WTC11 (cell line): ENCODE results near the gene PRIM1. TPM values are rescaled to one million over a fixed set of nuclear protein-coding genes. Genes with fewer than 3 reads are reported as not detected.

Experiments used
- ATAC-seq: fragments of 200-7000 bp; cut with Tn5 transposase; 2 replicates; pipeline ENCODE4 v1.10.0; 2021; ENCODE audit warnings: mild to moderate bottlenecking, moderate library complexity
- CTCF ChIA-PET: fragments of 300-600 bp; sonication (Branson Sonifier 250); formaldehyde crosslinking; loops from one replicate; lab custom pipeline; 2021; ENCODE audit warnings: antibody characterized with exemption; lab: Charles Lee
- POLR2A ChIA-PET: fragments of 350-600 bp; sonication (Branson Sonifier 250); formaldehyde crosslinking; loops from one replicate; lab custom pipeline; 2021; ENCODE audit warnings: antibody characterized with exemption; lab: Charles Lee
- DNase-seq: peaks from one replicate; pipeline ENCODE4 v3.0.0; 2021; ENCODE audit warnings: low spot score
- H3K27ac Mint-ChIP-seq: 2 replicates; pipeline ENCODE4 v1.8.0; 2021; ENCODE audit warnings: mixed read lengths
- H3K27me3 Mint-ChIP-seq: 2 replicates; pipeline ENCODE4 v1.8.0; 2021; ENCODE audit warnings: low read depth, mild to moderate bottlenecking, moderate library complexity, mixed read lengths
- H3K36me3 Mint-ChIP-seq: 2 replicates; pipeline ENCODE4 v1.8.0; 2021; ENCODE audit warnings: mixed read lengths
- H3K4me1 Mint-ChIP-seq: 2 replicates; pipeline ENCODE4 v1.8.0; 2022; ENCODE audit warnings: mixed read lengths
- H3K4me3 Mint-ChIP-seq: 2 replicates; pipeline ENCODE4 v1.8.0; 2021; ENCODE audit warnings: mild to moderate bottlenecking, moderate library complexity, mixed read lengths
- H3K9me3 Mint-ChIP-seq: 2 replicates; pipeline ENCODE4 v1.8.0; 2021; ENCODE audit warnings: mixed read lengths
- ATF2 ChIP-seq: sonication (generic); formaldehyde crosslinking; IDR thresholded peaks from 2 replicates; pipeline ENCODE4 v1.8.1; 2022; ENCODE audit warnings: low read depth, missing genetic modification reagents, borderline replicate concordance
- CBFB ChIP-seq: sonication (generic); formaldehyde crosslinking; IDR thresholded peaks from 2 replicates; pipeline ENCODE4 v1.8.1; 2022; ENCODE audit warnings: mild to moderate bottlenecking, low read depth, missing genetic modification reagents
- CREB1 ChIP-seq: sonication (generic); formaldehyde crosslinking; IDR thresholded peaks from 2 replicates; pipeline ENCODE4 v1.8.0; 2023; ENCODE audit warnings: mild to moderate bottlenecking, missing genetic modification reagents
- CTCF ChIP-seq: fragments of 200-600 bp; IDR thresholded peaks from 2 replicates; pipeline ENCODE4 v1.8.0; 2022; ENCODE audit warnings: antibody characterized with exemption
- FOXP4 ChIP-seq: sonication (generic); formaldehyde crosslinking; IDR thresholded peaks from 2 replicates; pipeline ENCODE4 v1.8.0; 2022; ENCODE audit warnings: mild to moderate bottlenecking, missing genetic modification reagents
- GABPB1 ChIP-seq: sonication (generic); formaldehyde crosslinking; IDR thresholded peaks from 2 replicates; pipeline ENCODE4 v1.8.1; 2023; ENCODE audit warnings: mild to moderate bottlenecking, missing genetic modification reagents
- IRF1 ChIP-seq: sonication (generic); formaldehyde crosslinking; IDR thresholded peaks from 2 replicates; pipeline ENCODE4 v1.8.0; 2023; ENCODE audit warnings: missing genetic modification reagents
- NFYB ChIP-seq: sonication (generic); formaldehyde crosslinking; conservative IDR thresholded peaks from 2 replicates; pipeline ENCODE4 v1.8.0; 2022; ENCODE audit warnings: low read depth, missing genetic modification reagents
- NR1H2 ChIP-seq: sonication (generic); formaldehyde crosslinking; IDR thresholded peaks from 2 replicates; pipeline ENCODE4 v1.9.0; 2021; ENCODE audit warnings: mild to moderate bottlenecking, moderate library complexity, missing genetic modification reagents
- PRRX2 ChIP-seq: fragments of 250-450 bp; sonication (Bioruptor Pico); IDR thresholded peaks from 2 replicates; pipeline ENCODE4 v1.8.0; 2021; ENCODE audit warnings: mild to moderate bottlenecking
- SMAD4 ChIP-seq: sonication (generic); formaldehyde crosslinking; IDR thresholded peaks from 2 replicates; pipeline ENCODE4 v1.8.0; 2022; ENCODE audit warnings: mild to moderate bottlenecking, missing genetic modification reagents
- ZNF138 ChIP-seq: sonication (generic); formaldehyde crosslinking; conservative IDR thresholded peaks from 2 replicates; pipeline ENCODE4 v1.8.1; 2022; ENCODE audit warnings: mild to moderate bottlenecking, moderate library complexity, missing genetic modification reagents
- ZNF396 ChIP-seq: fragments of 250-450 bp; sonication (Bioruptor Pico); IDR thresholded peaks from 2 replicates; pipeline ENCODE4 v1.8.0; 2021; ENCODE audit warnings: mild to moderate bottlenecking, moderate library complexity, borderline replicate concordance
- ZNF425 ChIP-seq: fragments of 250-450 bp; sonication (Bioruptor Pico); conservative IDR thresholded peaks from 2 replicates; pipeline ENCODE4 v1.9.0; 2021; ENCODE audit warnings: mild to moderate bottlenecking
- ZNF671 ChIP-seq: fragments of 250-450 bp; sonication (Bioruptor Pico); IDR thresholded peaks from 2 replicates; pipeline ENCODE4 v1.8.0; 2021; ENCODE audit warnings: mild to moderate bottlenecking
- total RNA-seq: library from RNA; stranded (reverse); gene quantifications from 3 replicates; pipeline ENCODE4 v1.2.3, GENCODE V29; 2021

PRIM1 gene
- total RNA-seq, 1 experiment from 2014 or later, result 54.0 TPM

GRCh38 chr12:56785141-56785865 lies 33.2 kb upstream of the PRIM1 start:
- H3K27me3 Mint-ChIP-seq, result no peaks in the 10 kb centered on the region; the same call in 1 of the 2 replicates
- H3K9me3 Mint-ChIP-seq, result peaks cover 37% of the 10 kb centered on the region
- H3K4me3 Mint-ChIP-seq, result no peak overlapping the region
- H3K4me1 Mint-ChIP-seq, result peaks cover 2% of the 10 kb centered on the region
- peaks cover 36% of the 10 kb centered on the region for H3K36me3 Mint-ChIP-seq
- ATAC-seq, result no peak
- H3K27ac Mint-ChIP-seq, result no peak overlapping the region
- TF ChIP-seq ZNF425 (CRISPR knock-in tag) (no peak), PRRX2 (CRISPR knock-in tag) (no peak), ZNF671 (CRISPR knock-in tag) (no peak), CBFB (CRISPR knock-in tag) (no peak), ZNF396 (no peak), ZNF138 (no peak), CREB1 (CRISPR knock-in tag) (no peak), ATF2 (CRISPR knock-in tag) (no peak), GABPB1 (CRISPR knock-in tag) (no peak)
- TF ChIP-seq, all 79 proteins: peak for 0
- DNase-seq, result no peak
- ChIA-PET POLR2A (no interaction called here), CTCF (no interaction called here)

GRCh38 chr12:56781726-56782125 lies 29.6 kb upstream of the PRIM1 start:
- peaks cover 31% of the 10 kb centered on the region for H3K9me3 Mint-ChIP-seq
- DNase-seq, result no peak
- CTCF ChIA-PET, result interaction anchor here (0.6 kb wide), 1 partner anchor 30 kb away, joined by 3 read pairs; no protein-coding TSS in a partner anchor
- POLR2A ChIA-PET, result no interaction called here
- TF ChIP-seq CBFB (CRISPR knock-in tag) (no peak), CTCF (no peak), IRF1 (CRISPR knock-in tag) (no peak), FOXP4 (CRISPR knock-in tag) (no peak), NFYB (no peak), NR1H2 (CRISPR knock-in tag) (no peak), SMAD4 (CRISPR knock-in tag) (no peak)
- no peak for ATAC-seq
- no peak overlapping the region for H3K4me3 Mint-ChIP-seq
- H3K4me1 Mint-ChIP-seq, result peaks cover 6% of the 10 kb centered on the region
- no peaks in the 10 kb centered on the region for H3K27me3 Mint-ChIP-seq
- H3K36me3 Mint-ChIP-seq, result peaks cover 28% of the 10 kb centered on the region
- no peak overlapping the region for H3K27ac Mint-ChIP-seq
